OCI-LY1 (cell line): ENCODE results near the gene METTL26.
A peak's percentile ranks its signal among the peaks of the same experiment; 100 is the strongest.

ENCODE experiments used
- H2AFZ ChIP-seq: fragments of 200-600 bp; sonication (generic), shearing (Covaris generic); 2 replicates; pipeline ENCODE4 v1.6.0; 2014; ENCODE audit warnings: antibody characterized with exemption, mild to moderate bottlenecking, low read length
- H3F3A ChIP-seq: fragments of 200-600 bp; sonication (generic), shearing (Covaris generic); 2 replicates; pipeline ENCODE4 v1.6.0; 2014; ENCODE audit warnings: mild to moderate bottlenecking, antibody characterized with exemption, low read length, moderate library complexity; ENCODE audit not compliant: insufficient read depth
- H3K27ac ChIP-seq: fragments of 200-600 bp; sonication (generic); 2 replicates; pipeline ENCODE4 v1.5.1; 2014; ENCODE audit warnings: low read length, mixed run types, mild to moderate bottlenecking, low read depth; ENCODE audit not compliant: poor library complexity, severe bottlenecking
- H3K27me3 ChIP-seq: fragments of 200-600 bp; sonication (generic); 2 replicates; pipeline ENCODE4 v1.6.0; 2014; ENCODE audit warnings: antibody characterized with exemption, mild to moderate bottlenecking, low read length, moderate library complexity; ENCODE audit not compliant: insufficient read depth
- H3K36me3 ChIP-seq: fragments of 200-600 bp; sonication (generic); 2 replicates; pipeline ENCODE4 v1.6.1; 2014; ENCODE audit warnings: mild to moderate bottlenecking, antibody characterized with exemption, low read length, moderate library complexity, mixed read lengths; ENCODE audit not compliant: insufficient read depth
- H3K4me1 ChIP-seq: fragments of 200-600 bp; sonication (generic); 2 replicates; pipeline ENCODE4 v1.5.1; 2014; ENCODE audit warnings: mild to moderate bottlenecking, low read length, moderate library complexity; ENCODE audit not compliant: insufficient read depth, severe bottlenecking
- H3K4me2 ChIP-seq: fragments of 200-600 bp; sonication (generic), shearing (Covaris generic); 2 replicates; pipeline ENCODE4 v1.6.1; 2014; ENCODE audit warnings: low read length
- H3K4me3 ChIP-seq: fragments of 200-600 bp; sonication (generic); 2 replicates; pipeline ENCODE4 v1.5.1; 2014; ENCODE audit warnings: low read length, low read depth, mild to moderate bottlenecking, mixed read lengths; ENCODE audit not compliant: poor library complexity, severe bottlenecking
- H3K79me2 ChIP-seq: fragments of 200-600 bp; shearing (Covaris generic); 2 replicates; pipeline ENCODE4 v1.6.1; 2016; ENCODE audit warnings: mixed run types, low read length, mixed read lengths; ENCODE audit not compliant: insufficient read depth
- H3K9ac ChIP-seq: fragments of 200-600 bp; sonication (generic), shearing (Covaris generic); 2 replicates; pipeline ENCODE4 v1.6.1; 2014; ENCODE audit warnings: mild to moderate bottlenecking, low read length, mixed read lengths
- H3K9me2 ChIP-seq: fragments of 200-600 bp; sonication (generic), shearing (Covaris generic); 2 replicates; pipeline ENCODE4 v1.6.1; 2014; ENCODE audit warnings: low read depth, mild to moderate bottlenecking, low read length, mixed read lengths
- H3K9me3 ChIP-seq: fragments of 200-600 bp; shearing (Covaris generic); 2 replicates; pipeline ENCODE4 v1.6.1; 2014; ENCODE audit warnings: low read length, mixed read lengths
- H4K20me1 ChIP-seq: fragments of 200-600 bp; sonication (generic), shearing (Covaris generic); 2 replicates; pipeline ENCODE4 v1.6.0; 2016; ENCODE audit warnings: mild to moderate bottlenecking, low read length; ENCODE audit not compliant: insufficient read depth
- EZH2 ChIP-seq: fragments of 200-600 bp; sonication (generic), shearing (Covaris generic); IDR thresholded peaks from 2 replicates; pipeline ENCODE4 v1.8.0; 2017; ENCODE audit warnings: borderline replicate concordance, mixed run types, mild to moderate bottlenecking, antibody characterized with exemption, low read length, moderate library complexity, mixed read lengths
- TF ChIP-seq, protein P1 (sequence below): fragments of 200-600 bp; sonication (generic), shearing (Covaris generic); IDR thresholded peaks from 2 replicates; pipeline ENCODE4 v1.5.1; 2017; ENCODE audit warnings: mild to moderate bottlenecking, antibody characterized with exemption, low read length, moderate library complexity, mixed read lengths

Gene METTL26

DNA sequence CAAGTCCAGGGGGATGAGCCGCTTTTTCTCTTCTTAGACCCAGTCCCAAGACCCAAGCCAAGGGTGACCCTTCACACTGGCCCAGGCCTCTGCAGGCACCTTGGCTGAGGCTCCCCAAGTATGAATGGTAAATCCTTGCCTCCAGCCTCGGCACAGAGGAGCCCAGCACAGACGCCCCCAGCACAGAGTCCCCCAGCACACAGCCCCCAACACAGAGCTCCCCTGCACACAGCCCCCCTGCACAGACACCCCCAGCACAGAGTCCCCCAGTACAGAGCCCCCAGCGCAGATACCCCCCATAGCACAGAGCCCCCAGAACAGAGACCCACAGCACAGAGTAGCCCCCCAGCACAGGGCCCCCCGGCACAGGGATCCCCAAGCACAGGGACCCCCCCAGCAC is 4.5 kb upstream of the METTL26 start:
- Histone ChIP-seq H3K9me3 (no peaks in the 10 kb centered on the region), H3K79me2 (no peaks in the 10 kb centered on the region), H4K20me1 (no peaks in the 10 kb centered on the region), H3K4me1 (peaks cover 40% of the 10 kb centered on the region), H3K27ac (peak overlapping the region; percentile 20), H3K9me2 (no peaks in the 10 kb centered on the region), H3K4me2 (peak overlapping the region; percentile 82; the same call in 1 of the 2 replicates), H3K9ac (no peak overlapping the region; the same call in 1 of the 2 replicates), H3K4me3 (peak overlapping the region; percentile 80), H3K36me3 (peaks cover 5% of the 10 kb centered on the region; the same call in 1 of the 2 replicates), H3K27me3 (no peaks in the 10 kb centered on the region), H2AFZ (no peak overlapping the region), H3F3A (no peaks in the 10 kb centered on the region)
- no peak for TF ChIP-seq EZH2
- TF ChIP-seq, protein P1, sequence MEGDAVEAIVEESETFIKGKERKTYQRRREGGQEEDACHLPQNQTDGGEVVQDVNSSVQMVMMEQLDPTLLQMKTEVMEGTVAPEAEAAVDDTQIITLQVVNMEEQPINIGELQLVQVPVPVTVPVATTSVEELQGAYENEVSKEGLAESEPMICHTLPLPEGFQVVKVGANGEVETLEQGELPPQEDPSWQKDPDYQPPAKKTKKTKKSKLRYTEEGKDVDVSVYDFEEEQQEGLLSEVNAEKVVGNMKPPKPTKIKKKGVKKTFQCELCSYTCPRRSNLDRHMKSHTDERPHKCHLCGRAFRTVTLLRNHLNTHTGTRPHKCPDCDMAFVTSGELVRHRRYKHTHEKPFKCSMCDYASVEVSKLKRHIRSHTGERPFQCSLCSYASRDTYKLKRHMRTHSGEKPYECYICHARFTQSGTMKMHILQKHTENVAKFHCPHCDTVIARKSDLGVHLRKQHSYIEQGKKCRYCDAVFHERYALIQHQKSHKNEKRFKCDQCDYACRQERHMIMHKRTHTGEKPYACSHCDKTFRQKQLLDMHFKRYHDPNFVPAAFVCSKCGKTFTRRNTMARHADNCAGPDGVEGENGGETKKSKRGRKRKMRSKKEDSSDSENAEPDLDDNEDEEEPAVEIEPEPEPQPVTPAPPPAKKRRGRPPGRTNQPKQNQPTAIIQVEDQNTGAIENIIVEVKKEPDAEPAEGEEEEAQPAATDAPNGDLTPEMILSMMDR = no peak

- H3K36me3 ChIP-seq = no peaks in the 10 kb centered on the region; the same call in 1 of the 2 replicates
- no peaks in the 10 kb centered on the region for H3K9me2 ChIP-seq
- TF ChIP-seq EZH2 = no peak
- TF ChIP-seq, protein P1 = no peak
- H4K20me1 ChIP-seq = no peaks in the 10 kb centered on the region
- no peak overlapping the region for H2AFZ ChIP-seq
- no peaks in the 10 kb centered on the region for H3K9me3 ChIP-seq
- H3F3A ChIP-seq = no peaks in the 10 kb centered on the region
- 0 out of 2 replicates have a peak overlapping the region, but pooled peaks have one; percentile 13 for H3K4me2 ChIP-seq
- H3K79me2 ChIP-seq = no peaks in the 10 kb centered on the region
- H3K27ac ChIP-seq = peak overlapping the region; percentile 84
- H3K4me3 ChIP-seq = no peak overlapping the region
- no peaks in the 10 kb centered on the region for H3K27me3 ChIP-seq
- peaks cover 45% of the 10 kb centered on the region for H3K4me1 ChIP-seq
- peak overlapping the region; percentile 6; the same call in 1 of the 2 replicates for H3K9ac ChIP-seq
Observed at GRCh38 chr16:638836-639235, 2.7 kb upstream of the METTL26 start.

- TF ChIP-seq, protein P1 = no peak
- TF ChIP-seq EZH2 = no peak
- no peaks in the 10 kb centered on the region; the same call in 1 of the 2 replicates for H3K36me3 ChIP-seq
- H2AFZ ChIP-seq = no peak overlapping the region
- peak overlapping the region; percentile 7 for H3K27ac ChIP-seq
- H3K4me2 ChIP-seq = no peak overlapping the region
- no peaks in the 10 kb centered on the region for H3K79me2 ChIP-seq
- H3F3A ChIP-seq = no peaks in the 10 kb centered on the region
- no peaks in the 10 kb centered on the region for H3K9me2 ChIP-seq
- H3K27me3 ChIP-seq = no peaks in the 10 kb centered on the region
- H3K4me1 ChIP-seq = peaks cover 43% of the 10 kb centered on the region
- H3K9ac ChIP-seq = no peak overlapping the region
- H3K4me3 ChIP-seq = no peak overlapping the region
- H3K9me3 ChIP-seq = no peaks in the 10 kb centered on the region
- H4K20me1 ChIP-seq = no peaks in the 10 kb centered on the region
Observed at GRCh38 chr16:638034-638543, 2.0 kb upstream of the METTL26 start.
